Stimulated activated CD4-positive, alpha-beta T cell treated with anti-CD3 and anti-CD28 coated beads, Interleukin-2, amount 100 ng/mL, for 48 hours (primary cell): Measurements from ENCODE around the gene XRCC2.
A peak's percentile ranks its signal among the peaks of the same experiment; 100 is the strongest.
"Not testable (repeated sequence)": the region's sequence is repeated elsewhere in the genome, so short reads cannot be mapped to it uniquely, and the experiment has no call there.

ENCODE experiments used
- DNase-seq, 2 donors: peaks; one replicate each; pipeline ENCODE4 v3.0.0-alpha.2; 2020

The XRCC2 gene

GRCh38 chr7:152675759-152676636 lies at the start of gene XRCC2:
XRCC2 (minus strand) TSS chr7:152676141; CDS start chr7:152676079, 62 bp downstream.
- DNase-seq: peak; percentile 98 to 99

DNA sequence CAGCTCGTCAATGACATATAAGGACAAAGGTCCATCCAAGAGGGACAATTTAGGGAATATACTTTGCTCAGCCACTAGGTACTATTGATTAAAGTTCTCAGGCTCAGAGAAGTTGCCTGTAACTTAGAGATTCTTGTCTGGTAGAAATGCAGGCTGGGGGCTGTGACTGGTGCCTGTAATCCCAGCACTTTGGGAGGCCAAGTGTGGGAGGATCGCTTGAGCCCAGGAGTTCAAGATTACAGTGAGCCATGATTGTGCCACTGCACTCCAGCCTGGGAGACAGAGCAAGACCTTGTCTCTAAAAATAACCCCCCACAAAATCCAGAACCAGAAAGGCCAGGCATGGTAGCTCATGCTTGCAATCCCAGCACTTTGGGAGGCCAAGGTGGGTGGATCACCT lies 47.4 kb upstream of the XRCC2 start:
- no peak for DNase-seq

GRCh38 chr7:152712412-152713042 lies 36.6 kb upstream of the XRCC2 start:
- DNase-seq: not testable (repeated sequence)

- DNase-seq: no peak
These were observed 35.6 kb upstream of the XRCC2 start for GRCh38 chr7:152711444-152711944.

DNA sequence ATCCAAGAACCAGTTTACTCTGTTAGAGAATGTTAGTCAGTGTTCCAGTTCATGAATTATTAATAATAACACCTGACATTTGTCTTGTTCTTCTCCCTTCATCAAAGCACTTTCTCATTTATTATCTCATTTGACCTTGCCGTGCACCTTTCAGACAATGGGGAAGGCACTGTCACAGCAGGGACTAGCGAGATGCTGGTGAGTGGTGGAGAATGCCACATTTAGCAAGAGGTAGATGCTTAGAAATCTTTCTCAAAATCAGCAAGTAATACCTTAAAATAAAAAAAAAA lies 34.2 kb upstream of the XRCC2 start:
- DNase-seq: no peak

- no peak for DNase-seq
These were observed 33.6 kb upstream of the XRCC2 start for GRCh38 chr7:152709287-152710152.

DNA sequence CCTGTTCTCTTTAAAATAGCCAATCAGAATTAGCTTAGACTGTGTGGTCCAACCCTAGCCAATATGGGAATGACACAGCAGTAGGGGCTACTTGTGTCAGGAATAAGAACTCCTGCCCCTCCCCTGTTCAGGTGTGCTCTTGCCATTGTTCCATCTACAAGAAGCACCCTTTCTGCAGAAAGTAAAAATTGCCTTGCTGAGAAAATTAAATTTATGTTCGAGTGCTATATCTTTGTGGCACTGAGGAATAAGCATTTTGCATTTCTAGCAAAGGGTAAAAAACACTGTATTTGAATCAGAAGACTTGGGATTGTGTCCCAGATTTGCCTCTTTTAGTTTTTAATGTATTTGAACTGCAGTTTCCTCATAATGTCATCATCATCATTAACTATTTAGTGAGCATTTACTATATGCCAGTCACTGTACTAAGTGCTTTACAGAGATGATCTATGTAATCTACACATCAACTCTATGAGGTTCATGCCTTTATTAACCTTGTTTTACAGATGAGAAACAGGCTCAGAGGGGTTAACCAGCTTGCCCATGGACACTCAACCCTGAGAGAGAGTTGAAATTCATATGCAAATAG lies 28.9 kb upstream of the XRCC2 start:
- no peak for DNase-seq

DNA sequence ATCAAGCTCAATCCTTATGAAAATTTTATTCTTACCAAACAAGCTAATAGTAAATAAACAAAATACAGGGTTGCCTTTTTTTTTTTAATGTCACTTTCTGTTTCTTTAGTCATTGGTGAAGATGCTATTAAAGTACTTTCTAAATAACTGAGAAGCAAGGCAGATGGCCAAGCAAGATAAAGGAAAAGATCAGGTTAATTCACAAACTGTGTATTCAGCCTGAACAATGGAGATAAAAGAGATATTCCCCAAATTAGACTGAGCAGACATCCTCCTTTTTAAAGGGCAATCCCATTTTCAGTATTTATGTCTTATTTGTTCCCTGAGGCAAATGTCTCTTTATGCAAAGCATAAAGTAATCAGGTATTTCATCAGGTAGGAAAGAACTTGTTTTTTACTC lies 23.1 kb upstream of the XRCC2 start:
- no peak for DNase-seq

DNA sequence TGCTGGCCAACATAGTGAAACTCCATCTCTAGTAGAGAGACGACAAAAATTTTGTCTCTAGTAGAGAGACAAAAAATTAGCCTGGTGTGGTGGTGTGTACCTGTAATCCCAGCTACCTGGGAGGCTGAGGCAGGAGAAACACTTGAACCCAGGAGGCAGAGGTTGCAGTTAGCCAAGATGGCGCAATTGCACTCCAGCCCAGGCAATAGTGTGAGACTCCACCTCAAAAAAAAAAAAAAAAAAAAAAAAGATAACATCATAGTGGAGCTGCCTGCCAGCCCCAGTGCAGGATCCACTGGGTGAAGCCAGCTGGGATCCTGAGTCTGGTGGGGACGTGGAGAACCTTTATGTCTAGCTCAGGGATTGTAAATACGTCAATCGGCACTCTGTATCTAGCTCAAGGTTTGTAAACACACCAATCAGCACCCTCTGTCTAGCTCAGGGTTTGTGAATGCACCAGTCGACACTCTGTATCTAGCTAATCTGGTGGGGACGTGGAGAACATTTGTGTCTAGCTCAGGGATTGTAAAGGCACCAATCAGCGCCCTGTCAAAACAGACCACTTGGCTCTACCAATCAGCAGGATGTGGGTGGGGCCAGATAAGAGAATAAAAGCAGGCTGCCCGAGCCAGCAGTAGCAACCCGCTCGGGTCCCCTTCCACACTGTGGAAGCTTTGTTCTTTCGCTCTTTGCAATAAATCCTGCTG lies 21.5 kb upstream of the XRCC2 start:
- not testable (repeated sequence) for DNase-seq

- not testable (repeated sequence) for DNase-seq
These were observed 16.3 kb upstream of the XRCC2 start for GRCh38 chr7:152692196-152692595.

- DNase-seq: no peak
These were observed 7.4 kb upstream of the XRCC2 start for GRCh38 chr7:152683297-152683696.

DNA sequence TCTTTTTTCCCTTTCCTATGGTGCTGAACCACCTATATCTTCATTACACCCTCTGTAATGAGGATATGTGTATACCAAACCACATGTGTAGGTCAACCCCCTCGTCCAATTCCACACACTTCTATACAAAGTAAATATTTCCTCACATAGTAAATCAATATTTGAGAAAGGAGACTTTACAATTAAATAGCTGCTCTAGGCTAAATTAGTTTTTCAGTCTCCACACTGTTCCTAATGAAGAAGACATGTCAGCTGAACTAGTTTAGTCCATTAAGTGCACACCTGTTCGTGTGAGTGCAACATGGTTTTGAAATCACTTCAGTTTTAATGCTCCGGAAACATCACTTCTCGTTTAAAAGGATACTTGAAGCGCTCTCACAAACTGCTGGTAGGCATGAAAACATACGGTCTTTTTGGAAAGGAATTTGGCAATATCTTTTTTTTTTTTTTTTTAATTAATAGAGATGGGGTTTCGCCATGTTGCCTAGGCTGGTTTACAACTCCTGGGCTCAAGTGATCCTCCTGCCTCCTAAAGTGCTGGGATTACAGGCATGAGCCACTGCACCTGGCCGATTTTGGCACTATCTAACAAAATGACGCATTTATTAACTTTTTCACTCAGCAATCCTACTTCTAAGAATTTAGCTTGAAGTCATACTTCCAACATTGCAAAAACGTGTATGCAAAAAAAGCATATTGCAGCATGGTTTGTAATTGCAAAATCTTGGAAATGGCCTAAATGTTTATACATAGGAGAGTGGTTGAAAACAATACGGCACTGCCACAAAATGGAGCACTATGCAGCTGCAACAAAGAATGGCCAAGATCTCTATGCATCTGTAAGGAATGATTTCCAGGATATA lies 2.1 kb upstream of the XRCC2 start:
- DNase-seq: no peak

- peak; percentile 1 to 7 for DNase-seq
These were observed 832 bp downstream of the XRCC2 start for GRCh38 chr7:152674860-152675758.

DNA sequence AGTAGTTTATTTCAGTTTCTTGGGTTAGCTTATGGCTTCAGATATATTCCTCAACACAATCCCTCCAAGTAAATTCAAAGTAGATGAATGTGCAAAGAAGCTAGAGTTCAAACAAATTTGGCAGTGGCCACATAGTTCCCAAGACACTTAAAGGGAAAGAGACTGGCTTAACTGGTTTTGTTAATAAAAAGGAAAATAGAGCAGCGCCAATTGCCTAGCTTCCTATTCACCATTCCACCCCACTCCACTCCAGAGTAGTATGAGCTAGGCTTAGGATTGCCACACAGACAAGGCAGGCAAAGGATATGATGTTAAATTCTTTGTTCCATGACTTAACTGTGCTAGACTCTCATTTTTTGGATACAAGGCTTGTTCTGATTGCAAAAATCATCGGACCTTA lies 2.0 kb downstream of the XRCC2 start:
- DNase-seq: no peak

GRCh38 chr7:152672626-152673025 lies 3.3 kb downstream of the XRCC2 start:
- no peak for DNase-seq

- DNase-seq: no peak
These were observed 6.2 kb downstream of the XRCC2 start for GRCh38 chr7:152669758-152670157.

- no peak for DNase-seq
These were observed 7.0 kb downstream of the XRCC2 start for GRCh38 chr7:152668975-152669374.

GRCh38 chr7:152667958-152668357 lies 8.0 kb downstream of the XRCC2 start:
- no peak for DNase-seq

DNA sequence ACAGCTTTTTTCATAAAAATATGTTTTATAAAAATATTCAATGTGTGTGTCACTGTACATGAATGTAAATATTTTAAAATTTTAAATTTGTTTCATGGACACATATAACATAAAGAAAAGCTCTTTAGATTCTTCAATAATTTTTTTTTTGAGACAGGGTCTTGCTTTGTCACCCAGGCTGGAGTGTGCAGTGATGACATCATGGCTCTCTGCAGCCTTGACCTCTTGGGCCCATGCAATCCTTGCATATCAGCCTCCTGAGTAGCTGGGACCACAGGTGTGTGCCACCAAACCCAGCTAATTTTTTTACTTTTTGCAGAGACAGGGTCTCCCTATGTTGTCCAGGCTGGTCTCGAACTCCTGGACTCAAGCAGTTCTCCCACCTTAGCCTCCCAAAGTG lies 9.9 kb downstream of the XRCC2 start:
- DNase-seq: no peak

DNA sequence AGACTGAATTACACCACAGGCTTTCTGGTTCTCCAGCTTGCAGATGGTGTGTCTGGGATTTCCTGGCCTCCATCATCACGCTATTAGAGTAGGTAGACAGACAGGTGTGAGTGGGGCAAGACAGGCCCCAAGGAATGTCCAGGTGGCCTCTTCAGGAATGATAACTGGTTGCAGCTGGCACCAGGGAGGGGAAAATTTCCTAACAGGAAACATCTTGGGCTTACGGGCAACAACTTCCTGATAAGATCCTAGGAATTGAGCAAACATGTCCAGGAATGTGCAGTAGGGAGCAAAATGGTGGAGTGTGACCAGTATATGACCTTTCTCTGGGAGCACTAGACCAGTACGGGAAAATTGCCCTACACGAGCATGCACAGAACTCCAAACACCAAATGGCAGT lies 11.3 kb downstream of the XRCC2 start:
- DNase-seq: no peak
